ENCODE measurements around the gene WDR91. TPM values are rescaled to one million over a fixed set of nuclear protein-coding genes. Genes with fewer than 3 reads are reported as not detected.

WDR91 gene
- total and polyA plus RNA-seq, 4 donors, result 5.8 to 19.0 (median 9.2) TPM

- Histone ChIP-seq H3K27me3 (ENCODE audit: control insufficient read depth in 4 of 4, insufficient read depth in 4 of 4, low read length in 3 of 4) (no peaks in the 10 kb centered on the region), H3K9ac (ENCODE audit: low read depth in 1 of 2, low read length in 2 of 2) (no peak overlapping the region), H3K9me3 (ENCODE audit: control insufficient read depth in 4 of 4, low read length in 3 of 4) (no peaks in the 10 kb centered on the region), H3K36me3 (ENCODE audit: control insufficient read depth in 4 of 4, insufficient read depth in 3 of 4, low read depth in 1 of 4, low read length in 3 of 4) (peaks cover 2 to 24% (median 10%) of the 10 kb centered on the region in 4 donors), H3K27ac (ENCODE audit: low read depth in 1 of 2, low read length in 2 of 2) (peak overlapping the region; percentile 94 to 99), H3K4me1 (ENCODE audit: control insufficient read depth in 4 of 4, insufficient read depth in 4 of 4, low read length in 3 of 4) (peaks cover 5 to 44% (median 25%) of the 10 kb centered on the region in 4 donors), H3K4me3 (ENCODE audit: low read depth in 1 of 3, low read length in 3 of 3) (no peak overlapping the region)
- TF ChIP-seq HNF4A (conservative IDR thresholded peaks at IDR 0.05), result no peak
- TF ChIP-seq CTCF (IDR thresholded peaks at IDR 0.05; ENCODE audit: low read depth, low read length, missing input control), result no peak
- no peak for TF ChIP-seq YY1 (IDR thresholded peaks at IDR 0.05)
- no peak for TF ChIP-seq REST (IDR thresholded peaks at IDR 0.05)
- TF ChIP-seq NR2F2 (IDR thresholded peaks at IDR 0.05), result no peak
- no peak for TF ChIP-seq ZBTB33 (IDR thresholded peaks at IDR 0.05)
- no peak for TF ChIP-seq TAF1 (conservative IDR thresholded peaks at IDR 0.05)
- TF ChIP-seq FOXA1 (IDR thresholded peaks at IDR 0.05), result no peak
- TF ChIP-seq GABPA (IDR thresholded peaks at IDR 0.05 in 1 of 2, conservative IDR thresholded peaks at IDR 0.05 in 1 of 2), result no peak
- TF ChIP-seq EGR1 (IDR thresholded peaks at IDR 0.05; ENCODE audit: low read depth in 2 of 2), result no peak
- TF ChIP-seq FOXA2 (IDR thresholded peaks at IDR 0.05), result no peak
- no peak for DNase-seq (ENCODE audit: low spot score)
- WGBS, result 52% methylated on average over 9 of the region's 9 CpGs
Observed at GRCh38 chr7:135168001-135168400, 43.3 kb downstream of the WDR91 start.

GRCh38 chr7:135167365-135167917 lies 43.9 kb downstream of the WDR91 start:
- no peak overlapping the region for H3K4me3 ChIP-seq (ENCODE audit: low read depth in 1 of 3, low read length in 3 of 3)
- no peak overlapping the region for H3K9ac ChIP-seq (ENCODE audit: low read depth in 1 of 2, low read length in 2 of 2)
- peak; percentile 57 for DNase-seq (ENCODE audit: low spot score)
- 73% methylated on average over 12 of the region's 12 CpGs for WGBS
- no peaks in the 10 kb centered on the region for H3K9me3 ChIP-seq (ENCODE audit: control insufficient read depth in 4 of 4, low read length in 3 of 4)
- no peaks in the 10 kb centered on the region for H3K27me3 ChIP-seq (ENCODE audit: control insufficient read depth in 4 of 4, insufficient read depth in 4 of 4, low read length in 3 of 4)
- peaks cover 2 to 24% (median 10%) of the 10 kb centered on the region in 4 donors for H3K36me3 ChIP-seq (ENCODE audit: control insufficient read depth in 4 of 4, insufficient read depth in 3 of 4, low read depth in 1 of 4, low read length in 3 of 4)
- peak overlapping the region; percentile 10 to 69 for H3K27ac ChIP-seq (ENCODE audit: low read depth in 1 of 2, low read length in 2 of 2)
- peaks cover 5 to 44% (median 25%) of the 10 kb centered on the region in 4 donors for H3K4me1 ChIP-seq (ENCODE audit: control insufficient read depth in 4 of 4, insufficient read depth in 4 of 4, low read length in 3 of 4)
- TF ChIP-seq ZBTB33 (IDR thresholded peaks at IDR 0.05), result no peak
- TF ChIP-seq REST (IDR thresholded peaks at IDR 0.05), result no peak
- no peak for TF ChIP-seq ATF3 (IDR thresholded peaks at IDR 0.05)
- TF ChIP-seq HNF4A (conservative IDR thresholded peaks at IDR 0.05), result no peak
- no peak for TF ChIP-seq RAD21 (IDR thresholded peaks at IDR 0.05)
- TF ChIP-seq FOXA1 (IDR thresholded peaks at IDR 0.05), result no peak
- TF ChIP-seq JUND (IDR thresholded peaks at IDR 0.05), result no peak
- TF ChIP-seq HNF4G (IDR thresholded peaks at IDR 0.05), result no peak
- no peak for TF ChIP-seq YY1 (IDR thresholded peaks at IDR 0.05)
- TF ChIP-seq MAX (IDR thresholded peaks at IDR 0.05), result no peak
- no peak for TF ChIP-seq GABPA (IDR thresholded peaks at IDR 0.05 in 1 of 2, conservative IDR thresholded peaks at IDR 0.05 in 1 of 2)
- TF ChIP-seq TAF1 (conservative IDR thresholded peaks at IDR 0.05), result no peak

Data from liver (tissue), 9 donors.